Measurements from ENCODE around the gene MARK3. TPM values are rescaled to one million over a fixed set of nuclear protein-coding genes. Genes with fewer than 3 reads are reported as not detected.

MARK3 gene
- total and polyA plus RNA-seq, 2 of the 13 experiments (the other 11 are each of a cell fraction or from before 2014, with no cell fraction given): 47.7 to 56.6 TPM

DNA sequence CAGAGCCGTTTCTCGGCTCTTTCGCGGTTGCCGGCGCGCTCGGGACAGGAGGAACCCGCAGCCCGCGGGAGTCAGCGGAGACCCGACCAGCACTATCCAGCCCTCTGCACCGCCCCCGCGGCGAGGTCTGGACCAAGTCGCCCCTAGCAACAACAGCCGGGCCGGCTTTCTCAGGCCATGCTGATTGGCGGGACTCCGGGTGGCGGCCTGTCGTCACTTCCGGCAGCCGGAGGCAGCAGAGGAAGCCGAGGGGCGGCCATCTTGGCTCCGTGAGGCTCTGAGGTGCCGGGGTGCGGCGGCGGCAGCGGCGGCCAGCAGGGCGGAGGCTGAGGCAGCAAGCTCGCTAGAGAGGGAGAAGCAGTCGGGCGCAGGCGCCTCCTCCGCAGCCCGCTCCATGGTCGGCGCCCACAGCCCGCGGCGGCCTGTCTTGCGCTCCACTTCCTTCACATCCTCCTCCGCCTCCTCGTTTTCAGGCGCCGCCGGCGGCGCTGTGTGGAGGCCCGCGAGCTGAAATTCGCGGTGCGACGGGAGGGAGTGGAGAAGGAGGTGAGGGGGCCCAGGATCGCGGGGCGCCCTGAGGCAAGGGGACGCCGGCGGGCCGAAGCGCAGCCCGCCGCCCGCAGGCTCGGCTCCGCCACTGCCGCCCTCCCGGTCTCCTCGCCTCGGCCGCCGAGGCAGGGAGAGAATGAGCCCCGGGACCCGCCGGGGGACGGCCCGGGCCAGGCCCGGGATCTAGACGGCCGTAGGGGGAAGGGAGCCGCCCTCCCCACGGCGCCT, at the start of gene MARK3 (continued):
- no peak for TF ChIP-seq ZNF431 (CRISPR knock-in tag; IDR thresholded peaks at IDR 0.05; ENCODE audit: borderline replicate concordance, low read depth)
- TF ChIP-seq, protein P1, sequence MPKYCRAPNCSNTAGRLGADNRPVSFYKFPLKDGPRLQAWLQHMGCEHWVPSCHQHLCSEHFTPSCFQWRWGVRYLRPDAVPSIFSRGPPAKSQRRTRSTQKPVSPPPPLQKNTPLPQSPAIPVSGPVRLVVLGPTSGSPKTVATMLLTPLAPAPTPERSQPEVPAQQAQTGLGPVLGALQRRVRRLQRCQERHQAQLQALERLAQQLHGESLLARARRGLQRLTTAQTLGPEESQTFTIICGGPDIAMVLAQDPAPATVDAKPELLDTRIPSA (CRISPR knock-in tag; IDR thresholded peaks at IDR 0.05; ENCODE audit: borderline replicate concordance): no peak
- TF ChIP-seq ZNF367 (CRISPR knock-in tag; IDR thresholded peaks at IDR 0.05; ENCODE audit: borderline replicate concordance): no peak
- TF ChIP-seq, protein P2, sequence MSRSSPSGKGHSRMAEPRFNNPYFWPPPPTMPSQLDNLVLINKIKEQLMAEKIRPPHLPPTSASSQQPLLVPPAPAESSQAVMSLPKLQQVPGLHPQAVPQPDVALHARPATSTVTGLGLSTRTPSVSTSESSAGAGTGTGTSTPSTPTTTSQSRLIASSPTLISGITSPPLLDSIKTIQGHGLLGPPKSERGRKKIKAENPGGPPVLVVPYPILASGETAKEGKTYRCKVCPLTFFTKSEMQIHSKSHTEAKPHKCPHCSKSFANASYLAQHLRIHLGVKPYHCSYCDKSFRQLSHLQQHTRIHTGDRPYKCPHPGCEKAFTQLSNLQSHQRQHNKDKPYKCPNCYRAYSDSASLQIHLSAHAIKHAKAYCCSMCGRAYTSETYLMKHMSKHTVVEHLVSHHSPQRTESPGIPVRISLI (CRISPR knock-in tag; IDR thresholded peaks at IDR 0.05; ENCODE audit: borderline replicate concordance): no peak
- peak; percentile 94 for TF ChIP-seq RBFOX2 (IDR thresholded peaks at IDR 0.05; ENCODE audit: low read depth, low read length)
- no peak for TF ChIP-seq ZNF333 (CRISPR knock-in tag; IDR thresholded peaks at IDR 0.05; ENCODE audit: borderline replicate concordance)
- TF ChIP-seq ZNF224 (CRISPR knock-in tag; IDR thresholded peaks at IDR 0.05): no peak
- no peak for TF ChIP-seq AGO1 (IDR thresholded peaks at IDR 0.05; ENCODE audit: low read depth, low read length, poor library complexity, severe bottlenecking)
- TF ChIP-seq EHMT2 (IDR thresholded peaks at IDR 0.05; ENCODE audit: borderline replicate concordance, low read depth, low read length): no peak
- TF ChIP-seq KLF13 (CRISPR knock-in tag; IDR thresholded peaks at IDR 0.05): no peak
- TF ChIP-seq, protein P3, sequence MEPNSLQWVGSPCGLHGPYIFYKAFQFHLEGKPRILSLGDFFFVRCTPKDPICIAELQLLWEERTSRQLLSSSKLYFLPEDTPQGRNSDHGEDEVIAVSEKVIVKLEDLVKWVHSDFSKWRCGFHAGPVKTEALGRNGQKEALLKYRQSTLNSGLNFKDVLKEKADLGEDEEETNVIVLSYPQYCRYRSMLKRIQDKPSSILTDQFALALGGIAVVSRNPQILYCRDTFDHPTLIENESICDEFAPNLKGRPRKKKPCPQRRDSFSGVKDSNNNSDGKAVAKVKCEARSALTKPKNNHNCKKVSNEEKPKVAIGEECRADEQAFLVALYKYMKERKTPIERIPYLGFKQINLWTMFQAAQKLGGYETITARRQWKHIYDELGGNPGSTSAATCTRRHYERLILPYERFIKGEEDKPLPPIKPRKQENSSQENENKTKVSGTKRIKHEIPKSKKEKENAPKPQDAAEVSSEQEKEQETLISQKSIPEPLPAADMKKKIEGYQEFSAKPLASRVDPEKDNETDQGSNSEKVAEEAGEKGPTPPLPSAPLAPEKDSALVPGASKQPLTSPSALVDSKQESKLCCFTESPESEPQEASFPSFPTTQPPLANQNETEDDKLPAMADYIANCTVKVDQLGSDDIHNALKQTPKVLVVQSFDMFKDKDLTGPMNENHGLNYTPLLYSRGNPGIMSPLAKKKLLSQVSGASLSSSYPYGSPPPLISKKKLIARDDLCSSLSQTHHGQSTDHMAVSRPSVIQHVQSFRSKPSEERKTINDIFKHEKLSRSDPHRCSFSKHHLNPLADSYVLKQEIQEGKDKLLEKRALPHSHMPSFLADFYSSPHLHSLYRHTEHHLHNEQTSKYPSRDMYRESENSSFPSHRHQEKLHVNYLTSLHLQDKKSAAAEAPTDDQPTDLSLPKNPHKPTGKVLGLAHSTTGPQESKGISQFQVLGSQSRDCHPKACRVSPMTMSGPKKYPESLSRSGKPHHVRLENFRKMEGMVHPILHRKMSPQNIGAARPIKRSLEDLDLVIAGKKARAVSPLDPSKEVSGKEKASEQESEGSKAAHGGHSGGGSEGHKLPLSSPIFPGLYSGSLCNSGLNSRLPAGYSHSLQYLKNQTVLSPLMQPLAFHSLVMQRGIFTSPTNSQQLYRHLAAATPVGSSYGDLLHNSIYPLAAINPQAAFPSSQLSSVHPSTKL (CRISPR knock-in tag; IDR thresholded peaks at IDR 0.05): no peak
- no peak for TF ChIP-seq SCMH1 (CRISPR knock-in tag; IDR thresholded peaks at IDR 0.05; ENCODE audit: borderline replicate concordance)
- no peak for TF ChIP-seq ZNF776 (CRISPR knock-in tag; IDR thresholded peaks at IDR 0.05)
- TF ChIP-seq, protein P4, sequence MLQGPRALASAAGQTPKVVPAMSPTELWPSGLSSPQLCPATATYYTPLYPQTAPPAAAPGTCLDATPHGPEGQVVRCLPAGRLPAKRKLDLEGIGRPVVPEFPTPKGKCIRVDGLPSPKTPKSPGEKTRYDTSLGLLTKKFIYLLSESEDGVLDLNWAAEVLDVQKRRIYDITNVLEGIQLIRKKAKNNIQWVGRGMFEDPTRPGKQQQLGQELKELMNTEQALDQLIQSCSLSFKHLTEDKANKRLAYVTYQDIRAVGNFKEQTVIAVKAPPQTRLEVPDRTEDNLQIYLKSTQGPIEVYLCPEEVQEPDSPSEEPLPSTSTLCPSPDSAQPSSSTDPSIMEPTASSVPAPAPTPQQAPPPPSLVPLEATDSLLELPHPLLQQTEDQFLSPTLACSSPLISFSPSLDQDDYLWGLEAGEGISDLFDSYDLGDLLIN (CRISPR knock-in tag; IDR thresholded peaks at IDR 0.05; ENCODE audit: borderline replicate concordance): no peak
- no peak for TF ChIP-seq RXRB (CRISPR knock-in tag; IDR thresholded peaks at IDR 0.05; ENCODE audit: borderline replicate concordance)
- TF ChIP-seq ZNF225 (CRISPR knock-in tag; IDR thresholded peaks at IDR 0.05): 0 out of 2 replicates have a peak, but pooled peaks have one; percentile 38
- no peak for TF ChIP-seq ADNP (CRISPR knock-in tag; IDR thresholded peaks at IDR 0.05)
- TF ChIP-seq POLR2AphosphoS2 (IDR thresholded peaks at IDR 0.05; ENCODE audit: low read depth, low read length): no peak
- TF ChIP-seq, protein P5, sequence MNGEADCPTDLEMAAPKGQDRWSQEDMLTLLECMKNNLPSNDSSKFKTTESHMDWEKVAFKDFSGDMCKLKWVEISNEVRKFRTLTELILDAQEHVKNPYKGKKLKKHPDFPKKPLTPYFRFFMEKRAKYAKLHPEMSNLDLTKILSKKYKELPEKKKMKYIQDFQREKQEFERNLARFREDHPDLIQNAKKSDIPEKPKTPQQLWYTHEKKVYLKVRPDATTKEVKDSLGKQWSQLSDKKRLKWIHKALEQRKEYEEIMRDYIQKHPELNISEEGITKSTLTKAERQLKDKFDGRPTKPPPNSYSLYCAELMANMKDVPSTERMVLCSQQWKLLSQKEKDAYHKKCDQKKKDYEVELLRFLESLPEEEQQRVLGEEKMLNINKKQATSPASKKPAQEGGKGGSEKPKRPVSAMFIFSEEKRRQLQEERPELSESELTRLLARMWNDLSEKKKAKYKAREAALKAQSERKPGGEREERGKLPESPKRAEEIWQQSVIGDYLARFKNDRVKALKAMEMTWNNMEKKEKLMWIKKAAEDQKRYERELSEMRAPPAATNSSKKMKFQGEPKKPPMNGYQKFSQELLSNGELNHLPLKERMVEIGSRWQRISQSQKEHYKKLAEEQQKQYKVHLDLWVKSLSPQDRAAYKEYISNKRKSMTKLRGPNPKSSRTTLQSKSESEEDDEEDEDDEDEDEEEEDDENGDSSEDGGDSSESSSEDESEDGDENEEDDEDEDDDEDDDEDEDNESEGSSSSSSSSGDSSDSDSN (CRISPR knock-in tag; IDR thresholded peaks at IDR 0.05): peak; percentile 91
- TF ChIP-seq ZNF761 (CRISPR knock-in tag; conservative IDR thresholded peaks at IDR 0.05): no peak
